SK-N-SH (cell line): ENCODE data around the gene PJA2. TPM values are rescaled to one million over a fixed set of nuclear protein-coding genes. Genes with fewer than 3 reads are reported as not detected.

Experiments
- CTCF ChIA-PET: fragments of 300-600, 350-600 bp; formaldehyde crosslinking; extraction: SDS; loops from one replicate; lab custom pipeline; 2021; lab: Yijun Ruan, JAX
- POLR2A ChIA-PET: fragments of 350-600 bp; sonication (Branson Sonifier 250); formaldehyde crosslinking; extraction: SDS; loops from one replicate; lab custom pipeline; 2020; ENCODE audit warnings: antibody characterized with exemption, inconsistent platforms; lab: Yijun Ruan, JAX
- DNase-seq: peaks from one replicate; pipeline ENCODE4 v3.0.0; 2012
- H2AFZ ChIP-seq: fragments of 200-600 bp; sonication (generic); 2 replicates; pipeline ENCODE4 v1.8.1; 2016; ENCODE audit warnings: antibody characterized with exemption, mild to moderate bottlenecking, low read depth
- H3F3A ChIP-seq: fragments of 200-600 bp; sonication (generic); replicated peaks from 2 replicates; pipeline ENCODE3; 2016; ENCODE audit warnings: antibody characterized with exemption, mild to moderate bottlenecking; ENCODE audit not compliant: insufficient read depth
- H3K27ac ChIP-seq, 2 experiments: fragments of 200-500 bp in 1 of 2; fragments of 200-600 bp in 1 of 2; sonication (Bioruptor generic) in 1 of 2; sonication (generic), shearing (Covaris generic) in 1 of 2; 2 replicates each; pipeline versions ENCODE4 v1.5.1 to v1.6.1; 2014 to 2016; ENCODE audit warnings: low read depth in 2 of 2, inconsistent platforms in 1 of 2, low read length in 1 of 2, mild to moderate bottlenecking in 1 of 2, mixed read lengths in 1 of 2
- H3K27me3 ChIP-seq: fragments of 200-600 bp; sonication (generic), shearing (Covaris generic); 2 replicates; pipeline ENCODE4 v1.6.1; 2016; ENCODE audit warnings: mixed run types; ENCODE audit not compliant: insufficient read depth
- H3K36me3 ChIP-seq, 2 experiments: fragments of 200-500 bp in 1 of 2; fragments of 200-600 bp in 1 of 2; sonication (Bioruptor generic) in 1 of 2; sonication (generic) in 1 of 2; replicated peaks in 1 of 2; 2 replicates each; pipeline versions ENCODE3 to v1.5.1; 2014 to 2016; ENCODE audit warnings: low read length in 1 of 2, mild to moderate bottlenecking in 1 of 2; ENCODE audit not compliant: insufficient read depth in 2 of 2, control insufficient read depth in 1 of 2
- H3K4me1 ChIP-seq, 2 experiments: fragments of 200-500 bp in 1 of 2; fragments of 200-600 bp in 1 of 2; sonication (Bioruptor generic) in 1 of 2; sonication (generic), shearing (Covaris generic) in 1 of 2; 2 replicates each; pipeline versions ENCODE4 v1.5.1 to v1.6.1; 2014 to 2016; ENCODE audit warnings: low read depth in 1 of 2, low read length in 1 of 2, mixed run types in 1 of 2; ENCODE audit not compliant: insufficient read depth in 2 of 2, control insufficient read depth in 1 of 2
- H3K4me2 ChIP-seq: fragments of 200-600 bp; sonication (generic), shearing (Covaris generic); 2 replicates; pipeline ENCODE4 v1.6.1; 2017; ENCODE audit warnings: mixed run types
- H3K4me3 ChIP-seq, 2 experiments: fragments of 200-500 bp in 1 of 2; fragments of 200-600 bp in 1 of 2; sonication (Bioruptor generic) in 1 of 2; sonication (generic), shearing (Covaris generic) in 1 of 2; 2 replicates each; pipeline versions ENCODE4 v1.5.1 to v1.8.1; 2014 to 2016; ENCODE audit warnings: low read depth in 2 of 2, inconsistent platforms in 1 of 2, low read length in 1 of 2, mild to moderate bottlenecking in 1 of 2, mixed read lengths in 1 of 2, moderate library complexity in 1 of 2
- H3K79me2 ChIP-seq: fragments of 200-600 bp; sonication (generic); 2 replicates; pipeline ENCODE4 v1.8.1; 2017; ENCODE audit warnings: mild to moderate bottlenecking; ENCODE audit not compliant: insufficient read depth
- H3K9ac ChIP-seq: fragments of 200-600 bp; sonication (generic); 2 replicates; pipeline ENCODE4 v1.6.1; 2017; ENCODE audit warnings: mixed run types
- H3K9me2 ChIP-seq: fragments of 200-600 bp; sonication (generic); 2 replicates; pipeline ENCODE4 v1.6.1; 2017; ENCODE audit warnings: mixed run types
- H3K9me3 ChIP-seq: fragments of 200-600 bp; sonication (generic); 2 replicates; pipeline ENCODE4 v1.6.1; 2017; ENCODE audit warnings: mixed run types, mild to moderate bottlenecking, moderate library complexity
- H4K20me1 ChIP-seq: fragments of 200-600 bp; sonication (generic); 2 replicates; pipeline ENCODE4 v1.6.1; 2017; ENCODE audit warnings: mild to moderate bottlenecking, mixed run types; ENCODE audit not compliant: insufficient read depth
- ELF1 ChIP-seq: IDR thresholded peaks from 2 replicates; pipeline ENCODE4 v1.4.0; 2012
- EP300 ChIP-seq, 2 experiments: IDR thresholded peaks; 2 replicates each; pipeline versions ENCODE4 v1.4.0 to v1.6.1; 2012; ENCODE audit warnings: borderline replicate concordance in 1 of 2, low read depth in 1 of 2, low read length in 1 of 2
- FOSL2 ChIP-seq: IDR thresholded peaks from 2 replicates; pipeline ENCODE4 v1.4.0; 2012; ENCODE audit warnings: low read depth, mild to moderate bottlenecking, moderate library complexity, borderline replicate concordance
- FOXM1 ChIP-seq: IDR thresholded peaks from 2 replicates; pipeline ENCODE4 v1.4.0; 2012; ENCODE audit warnings: low read depth, mild to moderate bottlenecking
- GATA2 ChIP-seq: sonication (generic); formaldehyde crosslinking; IDR thresholded peaks from 2 replicates; pipeline ENCODE4 v1.5.0; 2020; ENCODE audit warnings: mild to moderate bottlenecking, missing genetic modification reagents
- NFIC ChIP-seq: IDR thresholded peaks from 2 replicates; pipeline ENCODE4 v1.4.0; 2012; ENCODE audit warnings: borderline replicate concordance
- RAD21 ChIP-seq: IDR thresholded peaks from 2 replicates; pipeline ENCODE4 v1.6.1; 2012; ENCODE audit warnings: mild to moderate bottlenecking, low read length
- REST ChIP-seq: IDR thresholded peaks from 2 replicates; pipeline ENCODE4 v1.6.1; 2012; ENCODE audit warnings: mild to moderate bottlenecking, low read depth, low read length, moderate library complexity
- RXRA ChIP-seq: IDR thresholded peaks from 2 replicates; pipeline ENCODE4 v1.4.0; 2012; ENCODE audit warnings: low read depth, mild to moderate bottlenecking, borderline replicate concordance
- USF2 ChIP-seq: fragments of 150-350 bp; IDR thresholded peaks from 2 replicates; pipeline ENCODE4 v1.6.1; 2017; ENCODE audit warnings: antibody characterized with exemption, low read length, low read depth, borderline replicate concordance
- WGBS: methylation state at CpG from one replicate; pipeline ENCODE4 v1.1.6; 2017; ENCODE audit warnings: low lambda C conversion rate; 5-methylcytosine and 5-hydroxymethylcytosine counted together
- polyA plus RNA-seq, 3 experiments: library from polyadenylated mRNA; depleted of rRNA; stranded (reverse); fragments of >200 nt; gene quantifications; 2 replicates each; pipeline ENCODE4 v1.2.3, GENCODE V29; 2012

PJA2 gene
- polyA plus RNA-seq, 1 of the 3 experiments (the other 2 are of a cell fraction): 30.7 TPM

GRCh38 chr5:109349388-109349787 lies 60.4 kb downstream of the PJA2 start:
- TF ChIP-seq ELF1 (no peak), EP300 (IDR thresholded peaks at IDR 0.05; ENCODE audit: borderline replicate concordance in 1 of 2, low read depth in 1 of 2, low read length in 1 of 2) (no peak), RXRA (no peak), FOXM1 (no peak), REST (no peak), GATA2 (no peak), FOSL2 (no peak), USF2 (no peak), NFIC (no peak)
- H3K4me3 ChIP-seq: no peak overlapping the region
- H2AFZ ChIP-seq: no peak overlapping the region
- H3K9me3 ChIP-seq: no peaks in the 10 kb centered on the region
- H3K4me1 ChIP-seq: peaks cover 0 to 4% of the 10 kb centered on the region in 2 experiments; a peak in 3 of 4 replicates
- H3K4me2 ChIP-seq: no peak overlapping the region
- ChIA-PET POLR2A (no interaction called here), CTCF (no interaction called here)
- DNase-seq: no peak
- 98% methylated on average over 2 of the region's 2 CpGs for WGBS
- H4K20me1 ChIP-seq: peaks cover 13% of the 10 kb centered on the region
- peaks cover 21% of the 10 kb centered on the region for H3K79me2 ChIP-seq
- H3K36me3 ChIP-seq: peaks cover 48 to 60% of the 10 kb centered on the region in 2 experiments
- H3K9ac ChIP-seq: no peak overlapping the region
- H3F3A ChIP-seq: peaks cover 27% of the 10 kb centered on the region
- no peaks in the 10 kb centered on the region for H3K27me3 ChIP-seq
- H3K9me2 ChIP-seq: no peaks in the 10 kb centered on the region
- no peak overlapping the region for H3K27ac ChIP-seq

GRCh38 chr5:109347252-109347888 lies 62.4 kb downstream of the PJA2 start:
- Histone ChIP-seq H3K27me3 (no peaks in the 10 kb centered on the region), H3K36me3 (peaks cover 56 to 72% of the 10 kb centered on the region in 2 experiments), H3K4me1 (peaks cover 0 to 4% of the 10 kb centered on the region in 2 experiments; a peak in 3 of 4 replicates), H3K79me2 (peaks cover 21% of the 10 kb centered on the region), H3K27ac (no peak overlapping the region; a peak in 1 of 4 replicates), H3K9me2 (no peaks in the 10 kb centered on the region), H3K4me3 (no peak overlapping the region), H2AFZ (no peak overlapping the region), H3F3A (peaks cover 29% of the 10 kb centered on the region), H3K9me3 (no peaks in the 10 kb centered on the region), H3K4me2 (no peak overlapping the region), H3K9ac (no peak overlapping the region), H4K20me1 (peaks cover 13% of the 10 kb centered on the region)
- ChIA-PET CTCF (no interaction called here), POLR2A (no interaction called here)
- peak; percentile 16 for DNase-seq
- TF ChIP-seq RAD21: 0 out of 2 replicates have a peak, but pooled peaks have one; percentile 6
- TF ChIP-seq RXRA: no peak
